OCI-LY1 (cell line): ENCODE measurements around the gene ATP8B3.

Source experiments
- EZH2 ChIP-seq: fragments of 200-600 bp; sonication (generic), shearing (Covaris generic); IDR thresholded peaks from 2 replicates; pipeline ENCODE4 v1.8.0; 2017; ENCODE audit warnings: borderline replicate concordance, mixed run types, mild to moderate bottlenecking, antibody characterized with exemption, low read length, moderate library complexity, mixed read lengths
- TF ChIP-seq, protein P1 (sequence below): fragments of 200-600 bp; sonication (generic), shearing (Covaris generic); IDR thresholded peaks from 2 replicates; pipeline ENCODE4 v1.5.1; 2017; ENCODE audit warnings: mild to moderate bottlenecking, antibody characterized with exemption, low read length, moderate library complexity, mixed read lengths

GRCh38 chr19:1748873-1749341, 63.2 kb downstream of the ATP8B3 start:
- TF ChIP-seq, protein P1, sequence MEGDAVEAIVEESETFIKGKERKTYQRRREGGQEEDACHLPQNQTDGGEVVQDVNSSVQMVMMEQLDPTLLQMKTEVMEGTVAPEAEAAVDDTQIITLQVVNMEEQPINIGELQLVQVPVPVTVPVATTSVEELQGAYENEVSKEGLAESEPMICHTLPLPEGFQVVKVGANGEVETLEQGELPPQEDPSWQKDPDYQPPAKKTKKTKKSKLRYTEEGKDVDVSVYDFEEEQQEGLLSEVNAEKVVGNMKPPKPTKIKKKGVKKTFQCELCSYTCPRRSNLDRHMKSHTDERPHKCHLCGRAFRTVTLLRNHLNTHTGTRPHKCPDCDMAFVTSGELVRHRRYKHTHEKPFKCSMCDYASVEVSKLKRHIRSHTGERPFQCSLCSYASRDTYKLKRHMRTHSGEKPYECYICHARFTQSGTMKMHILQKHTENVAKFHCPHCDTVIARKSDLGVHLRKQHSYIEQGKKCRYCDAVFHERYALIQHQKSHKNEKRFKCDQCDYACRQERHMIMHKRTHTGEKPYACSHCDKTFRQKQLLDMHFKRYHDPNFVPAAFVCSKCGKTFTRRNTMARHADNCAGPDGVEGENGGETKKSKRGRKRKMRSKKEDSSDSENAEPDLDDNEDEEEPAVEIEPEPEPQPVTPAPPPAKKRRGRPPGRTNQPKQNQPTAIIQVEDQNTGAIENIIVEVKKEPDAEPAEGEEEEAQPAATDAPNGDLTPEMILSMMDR, result no peak
- TF ChIP-seq EZH2, result no peak
